Loucy (cell line): ENCODE data around the gene KIF20A.

Experiments
- CTCF ChIP-seq: fragments of 200-600 bp; sonication (generic); conservative IDR thresholded peaks from 2 replicates; pipeline ENCODE4 v1.5.1; 2014; ENCODE audit warnings: mild to moderate bottlenecking, antibody characterized with exemption, low read length
- EZH2phosphoT487 ChIP-seq: fragments of 200-600 bp; IDR thresholded peaks from 2 replicates; pipeline ENCODE4 v1.6.1; 2018; ENCODE audit warnings: antibody characterized with exemption, mild to moderate bottlenecking, moderate library complexity, borderline replicate concordance

- TF ChIP-seq CTCF = no peak
- no peak for TF ChIP-seq EZH2phosphoT487
These were observed 1.9 kb downstream of the KIF20A start for GRCh38 chr5:138180841-138181240.
